CD4-positive, CD25-positive, alpha-beta regulatory T cell (primary cell): ENCODE measurements around the gene DCST2. TPM values are rescaled to one million over a fixed set of nuclear protein-coding genes. Genes with fewer than 3 reads are reported as not detected.

Experiments
- ATAC-seq, 2 donors: fragments of 150-1000 bp; cut with Tn5 transposase; one replicate each; pipeline ENCODE4 v1.10.0; 2021; ENCODE audit warnings: low read depth in 2 of 2, moderate number of reproducible peaks in 2 of 2, moderate library complexity in 1 of 2
- DNase-seq, 3 donors: peaks; one replicate each; pipeline versions ENCODE4 v3.0.0 to v3.0.0-alpha.2; 2012 to 2022; ENCODE audit warnings: mixed read lengths in 1 of 3
- H3K27ac ChIP-seq: one replicate; pipeline ENCODE4 v1.7.0; 2013; ENCODE audit warnings: mild to moderate bottlenecking, low read length; ENCODE audit not compliant: insufficient read depth, poor library complexity, severe bottlenecking
- H3K27me3 ChIP-seq: one replicate; pipeline ENCODE4 v1.7.0; 2013; ENCODE audit warnings: low read length; ENCODE audit not compliant: control insufficient read depth, insufficient read depth
- H3K36me3 ChIP-seq: one replicate; pipeline ENCODE4 v1.7.0; 2013; ENCODE audit warnings: mild to moderate bottlenecking, low read length, moderate library complexity; ENCODE audit not compliant: control insufficient read depth, insufficient read depth
- H3K4me1 ChIP-seq: 2 replicates; pipeline ENCODE4 v1.7.0; 2013; ENCODE audit warnings: mild to moderate bottlenecking, low read length; ENCODE audit not compliant: insufficient read depth, control insufficient read depth, poor library complexity, severe bottlenecking
- H3K4me3 ChIP-seq: one replicate; pipeline ENCODE4 v1.7.0; 2013; ENCODE audit warnings: low read depth, mild to moderate bottlenecking, low read length, moderate library complexity
- H3K9me3 ChIP-seq, 2 experiments: 1 replicate in 1 of 2; 2 replicates in 1 of 2; pipeline ENCODE4 v1.7.0; 2013; ENCODE audit warnings: low read length in 2 of 2, mild to moderate bottlenecking in 1 of 2, moderate library complexity in 1 of 2; ENCODE audit not compliant: control insufficient read depth in 2 of 2
- H3K27ac Mint-ChIP-seq, 3 donors: one replicate each; pipeline ENCODE4 v1.8.0; 2020 to 2022; ENCODE audit warnings: mild to moderate bottlenecking in 3 of 3, mixed read lengths in 3 of 3, moderate library complexity in 2 of 3
- H3K27me3 Mint-ChIP-seq: one replicate; pipeline ENCODE4 v1.8.0; 2022; ENCODE audit warnings: mild to moderate bottlenecking, mixed read lengths
- H3K36me3 Mint-ChIP-seq: one replicate; pipeline ENCODE4 v1.8.0; 2020; ENCODE audit warnings: mixed read lengths
- H3K4me1 Mint-ChIP-seq, 4 donors: one replicate each; pipeline ENCODE4 v1.8.0; 2020 to 2022; ENCODE audit warnings: mixed read lengths in 4 of 4, mild to moderate bottlenecking in 1 of 4
- H3K4me3 Mint-ChIP-seq, 4 donors: one replicate each; pipeline ENCODE4 v1.8.0; 2020 to 2022; ENCODE audit warnings: mild to moderate bottlenecking in 4 of 4, mixed read lengths in 4 of 4, moderate library complexity in 3 of 4
- H3K9me3 Mint-ChIP-seq, 7 donors: one replicate each; pipeline ENCODE4 v1.8.0; 2020 to 2022; ENCODE audit warnings: mixed read lengths in 7 of 7, mild to moderate bottlenecking in 3 of 7, moderate library complexity in 2 of 7
- polyA plus RNA-seq, 4 donors: library from polyadenylated mRNA; unstranded; fragments of 300-500 nt; fragmentation: Illumina TruSeq; gene quantifications; one replicate each; pipeline ENCODE4 v1.2.3, GENCODE V29; 2021
- total RNA-seq: library from RNA; stranded (reverse); gene quantifications from one replicate; pipeline ENCODE4 v1.2.3, GENCODE V29; 2022

Gene DCST2
- total and polyA plus RNA-seq, 5 donors from 2014 or later = 1.4 TPM; not detected in 4

- H3K4me1 ChIP-seq = no peaks in the 10 kb centered on the region
- no peaks in the 10 kb centered on the region for H3K36me3 Mint-ChIP-seq
- H3K9me3 Mint-ChIP-seq = peaks cover 0 to 3% (median 0%) of the 10 kb centered on the region in 7 donors
- no peak overlapping the region for H3K4me3 Mint-ChIP-seq
- DNase-seq (no peak), ATAC-seq (no peak)
- no peak overlapping the region for H3K4me3 ChIP-seq
- no peak overlapping the region for H3K27ac Mint-ChIP-seq
- peaks cover 0 to 6% (median 4%) of the 10 kb centered on the region in 4 donors for H3K4me1 Mint-ChIP-seq
- no peak overlapping the region for H3K27ac ChIP-seq
- no peaks in the 10 kb centered on the region for H3K27me3 Mint-ChIP-seq
- H3K27me3 ChIP-seq = no peaks in the 10 kb centered on the region
- no peaks in the 10 kb centered on the region for H3K36me3 ChIP-seq
- no peaks in the 10 kb centered on the region for H3K9me3 ChIP-seq
Observed at GRCh38 chr1:155026154-155026553, 7.4 kb downstream of the DCST2 start.

GRCh38 chr1:155024315-155024714 lies 9.3 kb downstream of the DCST2 start:
- ATAC-seq = no peak
- no peak overlapping the region for H3K4me3 Mint-ChIP-seq
- peak overlapping the region in 1 of 3 donors; percentile 55 for H3K27ac Mint-ChIP-seq
- peaks cover 7 to 18% (median 13%) of the 10 kb centered on the region in 4 donors for H3K4me1 Mint-ChIP-seq
- H3K36me3 ChIP-seq = no peaks in the 10 kb centered on the region
- H3K36me3 Mint-ChIP-seq = peaks cover 4% of the 10 kb centered on the region
- peaks cover 0 to 3% (median 0%) of the 10 kb centered on the region in 7 donors for H3K9me3 Mint-ChIP-seq
- no peak overlapping the region for H3K4me3 ChIP-seq
- H3K4me1 ChIP-seq = no peaks in the 10 kb centered on the region
- no peaks in the 10 kb centered on the region for H3K27me3 ChIP-seq
- DNase-seq = no peak
- H3K27me3 Mint-ChIP-seq = no peaks in the 10 kb centered on the region
- H3K9me3 ChIP-seq = no peaks in the 10 kb centered on the region
- no peak overlapping the region for H3K27ac ChIP-seq

DNA sequence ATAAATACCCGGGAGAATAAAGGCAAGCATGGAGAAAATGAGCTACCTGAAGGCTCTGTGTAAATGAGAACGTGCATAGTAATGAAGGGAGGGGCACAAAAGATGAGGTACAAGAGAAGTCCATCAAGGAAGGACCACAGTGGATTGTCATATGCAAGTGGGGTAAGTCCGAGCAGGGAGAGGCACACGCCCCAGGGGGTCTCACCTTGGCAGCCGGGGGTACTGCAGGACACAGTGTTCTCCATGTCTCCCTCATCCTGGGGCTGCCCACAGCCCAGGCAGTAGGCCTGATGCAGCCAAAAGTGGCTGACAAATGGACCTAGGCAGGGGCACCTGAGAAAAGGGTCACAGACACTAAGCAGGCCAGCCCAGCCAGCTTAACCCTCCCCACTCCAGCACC lies 10.0 kb downstream of the DCST2 start:
- H3K4me3 Mint-ChIP-seq = no peak overlapping the region

GRCh38 chr1:155022927-155023236 lies 10.7 kb downstream of the DCST2 start:
- H3K4me3 ChIP-seq = no peak overlapping the region
- H3K9me3 Mint-ChIP-seq = peaks cover 0 to 2% (median 0%) of the 10 kb centered on the region in 7 donors
- H3K9me3 ChIP-seq = no peaks in the 10 kb centered on the region
- H3K4me3 Mint-ChIP-seq = no peak overlapping the region
- peaks cover 7 to 26% (median 20%) of the 10 kb centered on the region in 4 donors for H3K4me1 Mint-ChIP-seq
- peaks cover 7% of the 10 kb centered on the region for H3K4me1 ChIP-seq
- H3K27me3 Mint-ChIP-seq = no peaks in the 10 kb centered on the region
- H3K27ac ChIP-seq = no peak overlapping the region
- no peaks in the 10 kb centered on the region for H3K27me3 ChIP-seq
- no peak for ATAC-seq
- H3K36me3 ChIP-seq = peaks cover 2% of the 10 kb centered on the region
- no peak for DNase-seq
- peaks cover 5% of the 10 kb centered on the region for H3K36me3 Mint-ChIP-seq
- peak overlapping the region in 2 of 3 donors; percentile 43 to 79 for H3K27ac Mint-ChIP-seq

More for the DNA sequence above, 10.0 kb downstream of the DCST2 start:
- DNase-seq (no peak), ATAC-seq (no peak)
- Histone ChIP-seq H3K27me3 (no peaks in the 10 kb centered on the region), H3K36me3 (peaks cover 2% of the 10 kb centered on the region), H3K9me3 (no peaks in the 10 kb centered on the region), H3K27ac (no peak overlapping the region), H3K4me3 (no peak overlapping the region), H3K4me1 (no peaks in the 10 kb centered on the region)
- Mint-ChIP-seq H3K9me3 (peaks cover 0 to 2% (median 0%) of the 10 kb centered on the region in 7 donors), H3K27me3 (no peaks in the 10 kb centered on the region), H3K4me1 (peaks cover 7 to 23% (median 18%) of the 10 kb centered on the region in 4 donors), H3K36me3 (peaks cover 5% of the 10 kb centered on the region), H3K27ac (peak overlapping the region in 1 of 3 donors; percentile 79)

GRCh38 chr1:155022136-155022926 lies 11.2 kb downstream of the DCST2 start:
- H3K27me3 Mint-ChIP-seq = no peaks in the 10 kb centered on the region
- no peak overlapping the region for H3K27ac ChIP-seq
- no peaks in the 10 kb centered on the region for H3K9me3 ChIP-seq
- peaks cover 13% of the 10 kb centered on the region for H3K4me1 ChIP-seq
- H3K4me3 Mint-ChIP-seq = no peak overlapping the region
- H3K36me3 ChIP-seq = peaks cover 2% of the 10 kb centered on the region
- peaks cover 7 to 31% (median 23%) of the 10 kb centered on the region in 4 donors for H3K4me1 Mint-ChIP-seq
- H3K27ac Mint-ChIP-seq = peak overlapping the region in 2 of 3 donors; percentile 79 to 97
- H3K36me3 Mint-ChIP-seq = peaks cover 5% of the 10 kb centered on the region
- ATAC-seq (no peak), DNase-seq (no peak)
- H3K9me3 Mint-ChIP-seq = peaks cover 0 to 2% (median 0%) of the 10 kb centered on the region in 7 donors
- no peaks in the 10 kb centered on the region for H3K27me3 ChIP-seq
- H3K4me3 ChIP-seq = no peak overlapping the region

- H3K27ac ChIP-seq = no peak overlapping the region
- Mint-ChIP-seq H3K27ac (peak overlapping the region; percentile 80 to 97 (median 88)), H3K27me3 (no peaks in the 10 kb centered on the region), H3K4me3 (peak overlapping the region in 3 of 4 donors; percentile 33 to 74 (median 36)), H3K36me3 (peaks cover 12% of the 10 kb centered on the region), H3K9me3 (peaks cover 0 to 2% (median 0%) of the 10 kb centered on the region in 7 donors), H3K4me1 (peaks cover 7 to 53% (median 37%) of the 10 kb centered on the region in 4 donors)
- H3K4me1 ChIP-seq = peaks cover 40% of the 10 kb centered on the region
- no peaks in the 10 kb centered on the region for H3K9me3 ChIP-seq
- no peak overlapping the region for H3K4me3 ChIP-seq
- no peaks in the 10 kb centered on the region for H3K27me3 ChIP-seq
- H3K36me3 ChIP-seq = peaks cover 11% of the 10 kb centered on the region
- no peak for DNase-seq
- ATAC-seq = no peak
Observed at GRCh38 chr1:155019377-155020245, 14.0 kb downstream of the DCST2 start.

GRCh38 chr1:155018617-155019348 lies 14.8 kb downstream of the DCST2 start:
- Mint-ChIP-seq H3K27me3 (no peaks in the 10 kb centered on the region), H3K4me1 (peaks cover 7 to 61% (median 45%) of the 10 kb centered on the region in 4 donors), H3K4me3 (peak overlapping the region in 1 of 4 donors; percentile 35), H3K36me3 (peaks cover 12% of the 10 kb centered on the region), H3K27ac (peak overlapping the region; percentile 7 to 88 (median 82)), H3K9me3 (peaks cover 0 to 2% (median 0%) of the 10 kb centered on the region in 7 donors)
- DNase-seq (no peak), ATAC-seq (no peak)
- Histone ChIP-seq H3K9me3 (no peaks in the 10 kb centered on the region), H3K36me3 (peaks cover 18% of the 10 kb centered on the region), H3K4me3 (no peak overlapping the region), H3K27ac (no peak overlapping the region), H3K27me3 (no peaks in the 10 kb centered on the region), H3K4me1 (peaks cover 48% of the 10 kb centered on the region)
